ENCODE results near the gene CCDC47.

The CCDC47 gene

DNA sequence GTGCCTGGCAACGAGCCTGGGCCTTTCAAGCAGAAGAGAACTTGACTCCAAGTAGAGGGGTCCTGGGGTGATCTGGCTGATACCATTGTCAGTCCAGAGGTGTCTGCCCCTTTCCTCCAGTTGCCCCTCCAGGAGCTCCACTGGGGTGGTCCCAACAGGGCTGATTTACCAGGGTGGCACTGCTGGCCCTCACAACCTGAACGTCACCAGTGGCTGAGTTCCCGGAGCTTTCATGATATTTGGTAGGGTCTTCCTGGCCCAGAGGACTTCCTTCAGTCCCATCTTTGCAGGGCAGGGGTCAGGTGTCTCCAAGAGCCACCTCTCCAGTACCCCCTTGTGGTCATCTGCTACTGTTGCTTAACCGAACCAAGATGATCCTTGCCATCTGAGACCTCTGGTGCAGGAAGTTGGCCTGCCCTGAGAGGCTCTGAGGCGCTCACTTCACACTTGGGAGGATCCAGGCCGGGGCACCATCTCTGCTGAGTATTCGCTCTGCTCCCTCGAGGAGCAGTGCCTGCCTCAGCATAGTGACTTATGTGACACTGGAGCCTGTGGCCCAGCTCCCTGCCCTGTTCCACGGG, 76.9 kb downstream of the CCDC47 start:
- DNase-seq = no peak

DNA sequence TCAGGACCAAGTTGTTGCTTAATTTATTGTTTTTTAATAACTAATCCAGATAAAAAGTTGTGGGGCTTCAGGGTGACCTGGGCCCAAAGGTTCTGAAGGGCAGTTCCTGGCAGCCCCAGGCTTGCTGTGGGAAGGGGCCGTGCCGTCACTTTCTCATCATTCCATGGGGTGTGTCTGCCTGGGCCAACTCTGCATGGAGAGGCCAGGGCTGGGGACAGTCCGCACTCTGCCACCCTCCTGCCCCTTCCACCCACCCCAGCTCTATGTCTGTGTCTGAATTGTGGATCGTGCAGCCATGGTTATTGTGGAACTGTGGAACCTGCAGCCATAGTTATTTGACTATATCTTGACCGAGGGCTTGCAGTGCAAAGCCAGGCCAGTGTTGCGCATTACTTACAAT, 77.5 kb downstream of the CCDC47 start:
- DNase-seq = no peak

Measured in NCI-H187 treated with DMSO at 0.1 percent for 48 hours (cell line).